Fibroblast of lung (primary cell): ENCODE measurements around the gene DLK1. TPM values are rescaled to one million over a fixed set of nuclear protein-coding genes. Genes with fewer than 3 reads are reported as not detected.

Experiments
- DNase-seq, 2 donors: peaks; one replicate each; pipeline versions ENCODE4 v3.0.0 to v3.0.0-alpha.2; 2010; ENCODE audit warnings: low read depth in 2 of 2
- H2AFZ ChIP-seq: 2 replicates; pipeline ENCODE4 v1.5.1; 2012; ENCODE audit warnings: low read length, control low read depth, inconsistent platforms
- H3K27ac ChIP-seq: 2 replicates; pipeline ENCODE4 v1.5.1; 2011; ENCODE audit warnings: low read length, control low read depth; ENCODE audit not compliant: insufficient read depth
- H3K27me3 ChIP-seq: 2 replicates; pipeline ENCODE4 v1.5.1; 2011; ENCODE audit warnings: mild to moderate bottlenecking, low read length; ENCODE audit not compliant: control insufficient read depth, insufficient read depth
- H3K36me3 ChIP-seq: 2 replicates; pipeline ENCODE4 v1.5.1; 2011; ENCODE audit warnings: low read length; ENCODE audit not compliant: control insufficient read depth, insufficient read depth
- H3K4me1 ChIP-seq: 2 replicates; pipeline ENCODE4 v1.5.1; 2011; ENCODE audit warnings: low read length; ENCODE audit not compliant: control insufficient read depth, insufficient read depth; ENCODE audit errors: extremely low read depth
- H3K4me2 ChIP-seq: 2 replicates; pipeline ENCODE4 v1.5.1; 2011; ENCODE audit warnings: low read length, control low read depth; ENCODE audit not compliant: insufficient read depth; ENCODE audit errors: extremely low read depth
- H3K4me3 ChIP-seq, 4 experiments: fragments of 200-600 bp in 1 of 4; sonication (generic) in 1 of 4; replicated peaks in 1 of 4; 2 replicates each; pipeline ENCODE4 v1.5.1; 2011 to 2016; ENCODE audit warnings: low read length in 4 of 4, low read depth in 3 of 4, mild to moderate bottlenecking in 3 of 4, control low read depth in 2 of 4, inconsistent platforms in 1 of 4, mixed read lengths in 1 of 4; ENCODE audit not compliant: insufficient read depth in 1 of 4; ENCODE audit errors: control extremely low read depth in 1 of 4
- H3K79me2 ChIP-seq: 2 replicates; pipeline ENCODE4 v1.5.1; 2012; ENCODE audit warnings: mild to moderate bottlenecking, low read length, inconsistent platforms; ENCODE audit not compliant: control insufficient read depth, insufficient read depth
- H3K9ac ChIP-seq: 2 replicates; pipeline ENCODE4 v1.5.1; 2011; ENCODE audit warnings: mild to moderate bottlenecking, low read length, control low read depth; ENCODE audit not compliant: insufficient read depth
- H3K9me3 ChIP-seq: 2 replicates; pipeline ENCODE4 v1.5.1; 2012; ENCODE audit warnings: low read depth, low read length; ENCODE audit not compliant: control insufficient read depth, insufficient read depth
- H4K20me1 ChIP-seq: 2 replicates; pipeline ENCODE4 v1.5.1; 2011; ENCODE audit warnings: low read length; ENCODE audit not compliant: control insufficient read depth, insufficient read depth; ENCODE audit errors: extremely low read depth
- EZH2 ChIP-seq: IDR thresholded peaks from 2 replicates; pipeline ENCODE4 v1.5.1; 2012; ENCODE audit warnings: low read length, control low read depth, mild to moderate bottlenecking; ENCODE audit errors: missing control alignments
- polyA plus RNA-seq, 2 donors: library from polyadenylated mRNA; depleted of rRNA in 1 of 2; stranded (reverse) in 1 of 2; unstranded in 1 of 2; fragments of >200 nt; gene quantifications; 2 replicates each; pipeline ENCODE4 v1.2.1, GENCODE V29; 2011 to 2012; ENCODE audit warnings: missing spikeins in 1 of 2
- total RNA-seq: library from RNA; depleted of rRNA; stranded (reverse); fragments of >200 nt; gene quantifications from 2 replicates; pipeline ENCODE4 v1.2.1, GENCODE V29; 2014
- TF ChIP-seq, protein P1 (sequence below), 2 donors: IDR thresholded peaks in 1 of 2; conservative IDR thresholded peaks in 1 of 2; 1 replicate in 1 of 2; 2 replicates in 1 of 2; pipeline ENCODE4 v1.5.1; 2011 to 2012; ENCODE audit warnings: low read length in 2 of 2, control low read depth in 1 of 2, inconsistent platforms in 1 of 2, low read depth in 1 of 2, mild to moderate bottlenecking in 1 of 2

The DLK1 gene
- total and polyA plus RNA-seq, 2 donors (not counting 1 experiment from before 2014, with no cell fraction given): not detected

- Histone ChIP-seq H3K9me3 (no peaks in the 10 kb centered on the region), H3K4me3 (no peak overlapping the region), H3K9ac (no peak overlapping the region), H3K79me2 (no peaks in the 10 kb centered on the region), H4K20me1 (no peaks in the 10 kb centered on the region), H3K36me3 (no peaks in the 10 kb centered on the region), H2AFZ (no peak overlapping the region), H3K4me1 (no peaks in the 10 kb centered on the region), H3K4me2 (no peak overlapping the region), H3K27me3 (peaks cover 11% of the 10 kb centered on the region), H3K27ac (no peak overlapping the region)
- TF ChIP-seq, protein P1, sequence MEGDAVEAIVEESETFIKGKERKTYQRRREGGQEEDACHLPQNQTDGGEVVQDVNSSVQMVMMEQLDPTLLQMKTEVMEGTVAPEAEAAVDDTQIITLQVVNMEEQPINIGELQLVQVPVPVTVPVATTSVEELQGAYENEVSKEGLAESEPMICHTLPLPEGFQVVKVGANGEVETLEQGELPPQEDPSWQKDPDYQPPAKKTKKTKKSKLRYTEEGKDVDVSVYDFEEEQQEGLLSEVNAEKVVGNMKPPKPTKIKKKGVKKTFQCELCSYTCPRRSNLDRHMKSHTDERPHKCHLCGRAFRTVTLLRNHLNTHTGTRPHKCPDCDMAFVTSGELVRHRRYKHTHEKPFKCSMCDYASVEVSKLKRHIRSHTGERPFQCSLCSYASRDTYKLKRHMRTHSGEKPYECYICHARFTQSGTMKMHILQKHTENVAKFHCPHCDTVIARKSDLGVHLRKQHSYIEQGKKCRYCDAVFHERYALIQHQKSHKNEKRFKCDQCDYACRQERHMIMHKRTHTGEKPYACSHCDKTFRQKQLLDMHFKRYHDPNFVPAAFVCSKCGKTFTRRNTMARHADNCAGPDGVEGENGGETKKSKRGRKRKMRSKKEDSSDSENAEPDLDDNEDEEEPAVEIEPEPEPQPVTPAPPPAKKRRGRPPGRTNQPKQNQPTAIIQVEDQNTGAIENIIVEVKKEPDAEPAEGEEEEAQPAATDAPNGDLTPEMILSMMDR (conservative IDR thresholded peaks at IDR 0.05 in 1 of 2, IDR thresholded peaks at IDR 0.05 in 1 of 2; ENCODE audit: low read depth in 1 of 2, low read length in 2 of 2): no peak
- no peak for TF ChIP-seq EZH2
- DNase-seq: no peak
These were observed 4.4 kb downstream of the DLK1 start for GRCh38 chr14:100731011-100731670.

- TF ChIP-seq, protein P1 (conservative IDR thresholded peaks at IDR 0.05 in 1 of 2, IDR thresholded peaks at IDR 0.05 in 1 of 2; ENCODE audit: low read depth in 1 of 2, low read length in 2 of 2): no peak
- TF ChIP-seq EZH2: no peak
- Histone ChIP-seq H3K9ac (no peak overlapping the region), H4K20me1 (no peaks in the 10 kb centered on the region), H3K79me2 (no peaks in the 10 kb centered on the region), H3K4me2 (no peak overlapping the region), H3K36me3 (no peaks in the 10 kb centered on the region), H3K4me1 (no peaks in the 10 kb centered on the region), H2AFZ (no peak overlapping the region), H3K4me3 (no peak overlapping the region), H3K9me3 (no peaks in the 10 kb centered on the region), H3K27me3 (peaks cover 6% of the 10 kb centered on the region), H3K27ac (no peak overlapping the region)
- DNase-seq: no peak
These were observed 5.4 kb downstream of the DLK1 start for GRCh38 chr14:100731846-100732765.

GRCh38 chr14:100732766-100733100 lies 6.0 kb downstream of the DLK1 start:
- no peak overlapping the region for H3K9ac ChIP-seq
- no peak overlapping the region for H3K27ac ChIP-seq
- H3K36me3 ChIP-seq: no peaks in the 10 kb centered on the region
- no peak overlapping the region for H3K4me2 ChIP-seq
- H3K4me3 ChIP-seq: no peak overlapping the region
- no peak for TF ChIP-seq EZH2
- TF ChIP-seq, protein P1 (conservative IDR thresholded peaks at IDR 0.05 in 1 of 2, IDR thresholded peaks at IDR 0.05 in 1 of 2; ENCODE audit: low read depth in 1 of 2, low read length in 2 of 2): no peak
- peaks cover 2% of the 10 kb centered on the region for H3K27me3 ChIP-seq
- no peaks in the 10 kb centered on the region for H3K4me1 ChIP-seq
- H4K20me1 ChIP-seq: no peaks in the 10 kb centered on the region
- H2AFZ ChIP-seq: no peak overlapping the region
- no peaks in the 10 kb centered on the region for H3K9me3 ChIP-seq
- DNase-seq: no peak
- H3K79me2 ChIP-seq: no peaks in the 10 kb centered on the region
